CD14-positive monocyte (primary cell): ENCODE results near the gene ST7L. TPM values are rescaled to one million over a fixed set of nuclear protein-coding genes. Genes with fewer than 3 reads are reported as not detected.

Source experiments
- DNase-seq, 3 donors: peaks; one replicate each; pipeline ENCODE4 v3.0.0-alpha.2; 2011 to 2022
- H2AFZ ChIP-seq: 2 replicates; pipeline ENCODE4 v1.6.0; 2012; ENCODE audit warnings: mild to moderate bottlenecking, low read depth, low read length, inconsistent platforms; ENCODE audit not compliant: insufficient read depth, poor library complexity, severe bottlenecking
- H3K27ac ChIP-seq, 2 donors: 1 replicate in 1 of 2; 2 replicates in 1 of 2; pipeline ENCODE4 v1.5.1; 2012 to 2013; ENCODE audit warnings: low read length in 2 of 2, control low read depth in 1 of 2, inconsistent platforms in 1 of 2, low read depth in 1 of 2, mild to moderate bottlenecking in 1 of 2
- H3K27me3 ChIP-seq, 2 donors: one replicate each; pipeline versions ENCODE4 v1.6.0 to v1.6.1; 2011 to 2013; ENCODE audit warnings: low read length in 2 of 2; ENCODE audit not compliant: control insufficient read depth in 2 of 2, insufficient read depth in 2 of 2
- H3K36me3 ChIP-seq, 2 donors: replicated peaks in 1 of 2; 1 replicate in 1 of 2; 2 replicates in 1 of 2; pipeline versions ENCODE4 v1.5.1 to v1.6.1; 2012 to 2013; ENCODE audit warnings: low read length in 2 of 2, control low read depth in 1 of 2, inconsistent platforms in 1 of 2, mild to moderate bottlenecking in 1 of 2; ENCODE audit not compliant: insufficient read depth in 2 of 2, control insufficient read depth in 1 of 2
- H3K4me1 ChIP-seq, 2 donors: 1 replicate in 1 of 2; 2 replicates in 1 of 2; pipeline versions ENCODE4 v1.5.1 to v1.6.1; 2012 to 2013; ENCODE audit warnings: low read length in 2 of 2, control low read depth in 1 of 2, inconsistent platforms in 1 of 2, mild to moderate bottlenecking in 1 of 2, moderate library complexity in 1 of 2; ENCODE audit not compliant: insufficient read depth in 2 of 2, control insufficient read depth in 1 of 2
- H3K4me2 ChIP-seq: replicated peaks from 2 replicates; pipeline ENCODE3; 2012; ENCODE audit warnings: low read length, moderate library complexity, mild to moderate bottlenecking; ENCODE audit not compliant: poor library complexity, severe bottlenecking; ENCODE audit errors: extremely low read depth
- H3K4me3 ChIP-seq, 3 experiments: fragments of 200-600 bp in 1 of 3; sonication (generic) in 1 of 3; replicated peaks in 1 of 3; 1 replicate in 2 of 3; 2 replicates in 1 of 3; pipeline ENCODE4 v1.5.1; 2011 to 2013; ENCODE audit warnings: low read length in 3 of 3, mild to moderate bottlenecking in 3 of 3, control low read depth in 2 of 3, low read depth in 2 of 3, inconsistent platforms in 1 of 3, moderate library complexity in 1 of 3
- H3K79me2 ChIP-seq: 2 replicates; pipeline ENCODE4 v1.6.0; 2012; ENCODE audit warnings: mild to moderate bottlenecking, control low read depth, inconsistent platforms, low read length, moderate library complexity; ENCODE audit not compliant: insufficient read depth
- H3K9ac ChIP-seq: 2 replicates; pipeline ENCODE4 v1.6.0; 2017; ENCODE audit warnings: low read length, mild to moderate bottlenecking; ENCODE audit not compliant: insufficient read depth, poor library complexity, severe bottlenecking
- H3K9me3 ChIP-seq, 2 donors: replicated peaks in 1 of 2; 1 replicate in 1 of 2; 2 replicates in 1 of 2; pipeline versions ENCODE4 v1.5.1 to v1.6.1; 2012 to 2013; ENCODE audit warnings: low read length in 2 of 2, control low read depth in 1 of 2; ENCODE audit not compliant: control insufficient read depth in 1 of 2, insufficient read depth in 1 of 2
- H4K20me1 ChIP-seq: 2 replicates; pipeline ENCODE4 v1.6.0; 2012; ENCODE audit warnings: mild to moderate bottlenecking, low read length, control low read depth, moderate library complexity; ENCODE audit not compliant: insufficient read depth
- H3K27ac Mint-ChIP-seq, 7 donors: one replicate each; pipeline ENCODE4 v1.8.0; 2020; ENCODE audit warnings: mild to moderate bottlenecking in 7 of 7, mixed read lengths in 7 of 7, moderate library complexity in 6 of 7, inconsistent platforms in 2 of 7
- H3K27me3 Mint-ChIP-seq, 3 donors: one replicate each; pipeline ENCODE4 v1.8.0; 2021 to 2022; ENCODE audit warnings: low read depth in 3 of 3, mild to moderate bottlenecking in 3 of 3, mixed read lengths in 3 of 3, moderate library complexity in 3 of 3, inconsistent platforms in 1 of 3
- H3K36me3 Mint-ChIP-seq, 2 donors: one replicate each; pipeline ENCODE4 v1.8.0; 2020; ENCODE audit warnings: mixed read lengths in 2 of 2, inconsistent platforms in 1 of 2, mild to moderate bottlenecking in 1 of 2
- H3K4me1 Mint-ChIP-seq: one replicate; pipeline ENCODE4 v1.8.0; 2020; ENCODE audit warnings: mild to moderate bottlenecking, mixed read lengths
- H3K4me3 Mint-ChIP-seq, 2 donors: one replicate each; pipeline ENCODE4 v1.8.0; 2020; ENCODE audit warnings: mild to moderate bottlenecking in 2 of 2, mixed read lengths in 2 of 2, moderate library complexity in 1 of 2
- H3K9me3 Mint-ChIP-seq, 7 donors: one replicate each; pipeline ENCODE4 v1.8.0; 2020 to 2022; ENCODE audit warnings: mixed read lengths in 7 of 7, mild to moderate bottlenecking in 6 of 7, moderate library complexity in 6 of 7, inconsistent platforms in 2 of 7
- CTCF ChIP-seq: fragments of 200-600 bp; IDR thresholded peaks from one replicate; pipeline ENCODE4 v1.8.0; 2022; ENCODE audit warnings: antibody characterized with exemption, mild to moderate bottlenecking
- WGBS: methylation state at CpG from one replicate; pipeline ENCODE4 v1.1.5; 2013; ENCODE audit warnings: missing lambda C conversion rate; ENCODE audit not compliant: insufficient coverage; 5-methylcytosine and 5-hydroxymethylcytosine counted together
- intact Hi-C, 2 donors: fragments of 100-400 bp; cut with micrococcal nuclease; formaldehyde crosslinking; loops; one replicate each; pipeline versions ENCODE4 v1.15.0 to v1.15.1; 2023
- polyA plus RNA-seq, 3 donors: library from polyadenylated mRNA; depleted of rRNA in 1 of 3; unstranded in 2 of 3; stranded (reverse) in 1 of 3; fragments of 300-500 nt in 2 of 3; fragments of >200 nt in 1 of 3; fragmentation: Illumina TruSeq in 2 of 3; gene quantifications; 1 replicate in 2 of 3; 2 replicates in 1 of 3; pipeline ENCODE4 v1.2.3, GENCODE V29; 2012 to 2021

Gene ST7L
- polyA plus RNA-seq, 3 donors, result 5.4 to 10.0 (median 6.1) TPM

GRCh38 chr1:112629256-112629655 is 10.3 kb upstream of the ST7L start:
- peak overlapping the region in 1 of 2 donors; percentile 62 for H3K27ac ChIP-seq
- peaks cover 100% of the 10 kb centered on the region for H3K79me2 ChIP-seq
- H3K4me1 ChIP-seq, result peaks cover 21 to 79% of the 10 kb centered on the region in 2 donors
- Mint-ChIP-seq H3K4me3 (no peak overlapping the region), H3K9me3 (peaks cover 0 to 2% (median 0%) of the 10 kb centered on the region in 7 donors), H3K4me1 (peaks cover 68% of the 10 kb centered on the region), H3K27me3 (no peaks in the 10 kb centered on the region), H3K27ac (peak overlapping the region; percentile 0 to 87 (median 57)), H3K36me3 (peaks cover 33 to 62% of the 10 kb centered on the region in 2 donors)
- no peak overlapping the region for H2AFZ ChIP-seq
- peaks cover 14 to 38% of the 10 kb centered on the region in 2 donors for H3K36me3 ChIP-seq
- no peak for DNase-seq
- H3K4me3 ChIP-seq, result no peak overlapping the region
- no peaks in the 10 kb centered on the region for H3K9me3 ChIP-seq
- no peak overlapping the region for H3K4me2 ChIP-seq
- no peak overlapping the region for H3K9ac ChIP-seq
- peaks cover 100% of the 10 kb centered on the region for H4K20me1 ChIP-seq
- no peaks in the 10 kb centered on the region for H3K27me3 ChIP-seq
- TF ChIP-seq CTCF, result no peak
- intact Hi-C loops, result loop anchor here in 1 of 2 donors (5.0 kb wide), 2 partner anchors 43 to 78 kb away; partner anchors contain the start of genes MOV10 and RHOC

GRCh38 chr1:112628516-112628915 is 9.6 kb upstream of the ST7L start:
- no peaks in the 10 kb centered on the region for H3K27me3 Mint-ChIP-seq
- TF ChIP-seq CTCF, result no peak
- H3K27ac Mint-ChIP-seq, result peak overlapping the region in 3 of 7 donors; percentile 20 to 87 (median 38)
- no peak overlapping the region for H2AFZ ChIP-seq
- peaks cover 0 to 2% (median 0%) of the 10 kb centered on the region in 7 donors for H3K9me3 Mint-ChIP-seq
- 100% methylated on average over 1 of the region's 2 CpGs for WGBS
- H3K9me3 ChIP-seq, result no peaks in the 10 kb centered on the region
- H3K9ac ChIP-seq, result no peak overlapping the region
- no peak for DNase-seq
- peaks cover 98% of the 10 kb centered on the region for H4K20me1 ChIP-seq
- H3K4me2 ChIP-seq, result no peak overlapping the region
- H3K36me3 ChIP-seq, result peaks cover 14 to 38% of the 10 kb centered on the region in 2 donors
- H3K4me3 ChIP-seq, result no peak overlapping the region
- peaks cover 21 to 77% of the 10 kb centered on the region in 2 donors for H3K4me1 ChIP-seq
- H3K4me3 Mint-ChIP-seq, result no peak overlapping the region
- intact Hi-C loops, result loop anchor here in 1 of 2 donors (5.0 kb wide), 2 partner anchors 44 to 79 kb away; partner anchors contain the start of genes MOV10 and RHOC
- H3K27ac ChIP-seq, result peak overlapping the region in 1 of 2 donors; percentile 62
- no peaks in the 10 kb centered on the region for H3K27me3 ChIP-seq
- H3K79me2 ChIP-seq, result peaks cover 100% of the 10 kb centered on the region
- H3K36me3 Mint-ChIP-seq, result peaks cover 29 to 64% of the 10 kb centered on the region in 2 donors
- peaks cover 61% of the 10 kb centered on the region for H3K4me1 Mint-ChIP-seq
